GM23248 (cell line): Measurements from ENCODE around the gene SHROOM3. TPM values are rescaled to one million over a fixed set of nuclear protein-coding genes. Genes with fewer than 3 reads are reported as not detected.
"Not testable (repeated sequence)": the region's sequence is repeated elsewhere in the genome, so short reads cannot be mapped to it uniquely, and the experiment has no call there.

Source experiments
- DNase-seq: peaks from one replicate; pipeline ENCODE4 v3.0.0-alpha.2; 2015
- H2AFZ ChIP-seq: fragments of 200-600 bp; sonication (generic); 2 replicates; pipeline ENCODE4 v1.6.1; 2016; ENCODE audit warnings: antibody characterized with exemption
- H3F3A ChIP-seq: fragments of 200-600 bp; sonication (generic); 2 replicates; pipeline ENCODE4 v1.6.1; 2016; ENCODE audit warnings: mild to moderate bottlenecking, antibody characterized with exemption, mixed run types; ENCODE audit not compliant: insufficient read depth
- H3K27ac ChIP-seq: fragments of 200-600 bp; sonication (generic); 2 replicates; pipeline ENCODE4 v1.5.1; 2016; ENCODE audit warnings: mild to moderate bottlenecking
- H3K27me3 ChIP-seq: fragments of 200-600 bp; sonication (generic); replicated peaks from 2 replicates; pipeline ENCODE4 v1.6.1; 2016; ENCODE audit warnings: mild to moderate bottlenecking; ENCODE audit not compliant: insufficient read depth
- H3K36me3 ChIP-seq: fragments of 200-600 bp; sonication (generic); 2 replicates; pipeline ENCODE4 v1.6.1; 2016; ENCODE audit warnings: low read depth, mild to moderate bottlenecking
- H3K4me1 ChIP-seq: fragments of 200-600 bp; sonication (generic); 2 replicates; pipeline ENCODE4 v1.6.1; 2016; ENCODE audit warnings: mild to moderate bottlenecking; ENCODE audit not compliant: insufficient read depth
- H3K4me2 ChIP-seq: fragments of 200-600 bp; sonication (generic); one replicate; pipeline ENCODE4 v1.6.1; 2016; ENCODE audit warnings: mild to moderate bottlenecking; ENCODE audit not compliant: unreplicated experiment
- H3K4me3 ChIP-seq: fragments of 200-600 bp; sonication (generic); 2 replicates; pipeline ENCODE4 v1.5.1; 2016; ENCODE audit warnings: mild to moderate bottlenecking
- H3K79me2 ChIP-seq: fragments of 200-600 bp; sonication (generic); 2 replicates; pipeline ENCODE4 v1.6.1; 2016; ENCODE audit warnings: mild to moderate bottlenecking; ENCODE audit not compliant: insufficient read depth
- H3K9ac ChIP-seq: fragments of 200-600 bp; sonication (generic); 2 replicates; pipeline ENCODE4 v1.6.1; 2016; ENCODE audit warnings: mild to moderate bottlenecking
- H3K9me2 ChIP-seq: fragments of 200-600 bp; sonication (generic); 2 replicates; pipeline ENCODE4 v1.6.1; 2016; ENCODE audit warnings: mixed run types, mild to moderate bottlenecking, moderate library complexity; ENCODE audit not compliant: insufficient read depth
- H3K9me3 ChIP-seq: fragments of 200-600 bp; sonication (generic); one replicate; pipeline ENCODE4 v1.6.1; 2017; ENCODE audit warnings: low read depth
- H4K20me1 ChIP-seq: fragments of 200-600 bp; sonication (generic); 2 replicates; pipeline ENCODE4 v1.6.0; 2016; ENCODE audit not compliant: insufficient read depth
- EZH2 ChIP-seq: fragments of 200-600 bp; sonication (generic); IDR thresholded peaks from 2 replicates; pipeline ENCODE4 v1.6.1; 2018; ENCODE audit warnings: antibody characterized with exemption, mild to moderate bottlenecking; ENCODE audit not compliant: insufficient read depth, poor library complexity, severe bottlenecking
- EZH2phosphoT487 ChIP-seq: fragments of 200-600 bp; sonication (generic); IDR thresholded peaks from 2 replicates; pipeline ENCODE4 v1.6.1; 2018; ENCODE audit warnings: antibody characterized with exemption, moderate library complexity, mild to moderate bottlenecking, low read depth; ENCODE audit not compliant: insufficient read depth
- WGBS, 2 experiments: methylation state at CpG; one replicate each; pipeline ENCODE4 v1.1.6; 2015 to 2017; ENCODE audit warnings: low lambda C conversion rate in 2 of 2, low coverage in 1 of 2; ENCODE audit errors: missing lambda C conversion rate in 2 of 2; 5-methylcytosine and 5-hydroxymethylcytosine counted together
- in situ Hi-C: fragments of 300-500 bp; cut with MboI; formaldehyde crosslinking; loops from 2 replicates; pipeline ENCODE4 v1.15.0; 2020
- polyA plus RNA-seq: library from polyadenylated mRNA; unstranded; fragments of >200 nt; fragmentation: Nextera tagmentation; extraction: Ambion mirVana; gene quantifications from 2 replicates; pipeline ENCODE4 v1.2.1, GENCODE V29; 2016
- total RNA-seq: library from RNA; depleted of rRNA; stranded (reverse); fragments of >200 nt; shearing (Covaris generic); gene quantifications from 2 replicates; pipeline ENCODE4 v1.2.3, GENCODE V29; 2014

SHROOM3 gene
- total and polyA plus RNA-seq, 2 experiments from 2014 or later = 9.7 to 44.6 TPM

- H3K9ac ChIP-seq = peak overlapping the region; percentile 32
- H3K9me2 ChIP-seq = no peaks in the 10 kb centered on the region
- H3K36me3 ChIP-seq = no peaks in the 10 kb centered on the region
- H4K20me1 ChIP-seq = no peaks in the 10 kb centered on the region
- H3K27me3 ChIP-seq = no peaks in the 10 kb centered on the region
- peak; percentile 88 for DNase-seq
- peak overlapping the region; percentile 70 for H3K4me2 ChIP-seq
- H3K4me3 ChIP-seq = no peak overlapping the region
- TF ChIP-seq EZH2phosphoT487 (no peak), EZH2 (no peak)
- peaks cover 59% of the 10 kb centered on the region for H3K4me1 ChIP-seq
- H3K79me2 ChIP-seq = no peaks in the 10 kb centered on the region
- H2AFZ ChIP-seq = peak overlapping the region; percentile 44
- no peaks in the 10 kb centered on the region for H3K9me3 ChIP-seq
- 1 to 3% methylated on average over 6 of the region's 6 CpGs for WGBS, 2 experiments
- H3K27ac ChIP-seq = peak overlapping the region; percentile 68
- in situ Hi-C loops = no loop called here
- H3F3A ChIP-seq = peaks cover 47% of the 10 kb centered on the region
Observed at GRCh38 chr4:76605099-76605563, 170.1 kb downstream of the SHROOM3 start.

- peak overlapping the region; percentile 34 for H3K4me2 ChIP-seq
Observed at GRCh38 chr4:76606645-76607265, 171.7 kb downstream of the SHROOM3 start.

GRCh38 chr4:76607266-76607799, 172.3 kb downstream of the SHROOM3 start:
- Histone ChIP-seq H3K4me2 (peak overlapping the region; percentile 34), H3K27ac (peak overlapping the region; percentile 58), H4K20me1 (no peaks in the 10 kb centered on the region), H3K4me3 (no peak overlapping the region), H3K79me2 (no peaks in the 10 kb centered on the region), H3K9me2 (no peaks in the 10 kb centered on the region), H3K36me3 (no peaks in the 10 kb centered on the region), H3K4me1 (peaks cover 67% of the 10 kb centered on the region), H3K9me3 (no peaks in the 10 kb centered on the region), H3F3A (peaks cover 61% of the 10 kb centered on the region), H2AFZ (peak overlapping the region; percentile 16; the same call in 1 of the 2 replicates), H3K27me3 (no peaks in the 10 kb centered on the region), H3K9ac (peak overlapping the region; percentile 8; the same call in 1 of the 2 replicates)
- WGBS, 2 experiments = 15 to 16% methylated on average over 3 of the region's 3 CpGs
- TF ChIP-seq EZH2 (no peak), EZH2phosphoT487 (0 out of 2 replicates have a peak, but pooled peaks have one; percentile 41)
- in situ Hi-C loops = no loop called here
- peak; percentile 55 for DNase-seq

More at GRCh38 chr4:76606645-76607265, 171.7 kb downstream of the SHROOM3 start:
- Histone ChIP-seq H3K36me3 (no peaks in the 10 kb centered on the region), H3F3A (peaks cover 60% of the 10 kb centered on the region), H3K4me3 (no peak overlapping the region), H3K4me1 (peaks cover 67% of the 10 kb centered on the region), H3K9ac (peak overlapping the region; percentile 8; the same call in 1 of the 2 replicates), H3K9me3 (no peaks in the 10 kb centered on the region), H3K9me2 (no peaks in the 10 kb centered on the region), H3K27ac (peak overlapping the region; percentile 58), H3K27me3 (no peaks in the 10 kb centered on the region), H3K79me2 (no peaks in the 10 kb centered on the region), H4K20me1 (no peaks in the 10 kb centered on the region), H2AFZ (peak overlapping the region; percentile 16; the same call in 1 of the 2 replicates)
- in situ Hi-C loops = no loop called here
- 39 to 72% methylated on average over 1 of the region's 1 CpG for WGBS, 2 experiments
- DNase-seq = peak; percentile 65
- TF ChIP-seq EZH2 (no peak), EZH2phosphoT487 (no peak)

GRCh38 chr4:76607846-76608245, 172.8 kb downstream of the SHROOM3 start:
- Histone ChIP-seq H3K4me2 (no peak overlapping the region), H3K4me3 (no peak overlapping the region), H4K20me1 (no peaks in the 10 kb centered on the region), H2AFZ (peak overlapping the region; percentile 16; the same call in 1 of the 2 replicates), H3K9me2 (no peaks in the 10 kb centered on the region), H3K79me2 (no peaks in the 10 kb centered on the region), H3K27ac (peak overlapping the region; percentile 58), H3K27me3 (no peaks in the 10 kb centered on the region), H3F3A (peaks cover 66% of the 10 kb centered on the region), H3K4me1 (peaks cover 71% of the 10 kb centered on the region), H3K9ac (peak overlapping the region; percentile 8; the same call in 1 of the 2 replicates), H3K36me3 (no peaks in the 10 kb centered on the region), H3K9me3 (no peaks in the 10 kb centered on the region)
- 96 to 100% methylated on average over 1 of the region's 1 CpG for WGBS, 2 experiments
- TF ChIP-seq EZH2phosphoT487 (no peak), EZH2 (no peak)
- no peak for DNase-seq
- in situ Hi-C loops = no loop called here

- Histone ChIP-seq H3K4me1 (peaks cover 73% of the 10 kb centered on the region), H3F3A (peaks cover 66% of the 10 kb centered on the region)
- H3K79me2 ChIP-seq, H3K36me3 ChIP-seq, H3K4me2 ChIP-seq, H3K9me2 ChIP-seq, H2AFZ ChIP-seq, H3K4me3 ChIP-seq, H3K27me3 ChIP-seq, H3K9me3 ChIP-seq, H4K20me1 ChIP-seq, in situ Hi-C loops, H3K9ac ChIP-seq, DNase-seq, H3K27ac ChIP-seq: not testable (repeated sequence)
Observed at GRCh38 chr4:76608549-76608948, 173.5 kb downstream of the SHROOM3 start.
